Mesendoderm (in vitro differentiated cells): ENCODE data around the gene FBXO2.

ENCODE experiments used
- DNase-seq: peaks from one replicate; pipeline ENCODE4 v3.0.0; 2013
- H2AK5ac ChIP-seq: 2 replicates; pipeline ENCODE4 v1.6.1; 2013; ENCODE audit warnings: low read length, inconsistent platforms
- H2BK120ac ChIP-seq: 2 replicates; pipeline ENCODE4 v1.6.1; 2013; ENCODE audit warnings: low read depth, mild to moderate bottlenecking, low read length, moderate library complexity, mixed read lengths
- H2BK15ac ChIP-seq: replicated peaks from 2 replicates; pipeline ENCODE4 v1.6.1; 2013; ENCODE audit warnings: low read depth, mild to moderate bottlenecking, moderate library complexity
- H2BK5ac ChIP-seq: 2 replicates; pipeline ENCODE4 v1.6.1; 2013; ENCODE audit warnings: low read length, inconsistent platforms
- H3K18ac ChIP-seq: 2 replicates; pipeline ENCODE4 v1.6.1; 2013; ENCODE audit warnings: mild to moderate bottlenecking, low read length, mixed read lengths
- H3K23ac ChIP-seq: one replicate; pipeline ENCODE4 v1.6.1; 2013; ENCODE audit warnings: low read length
- H3K27ac ChIP-seq: 2 replicates; pipeline ENCODE4 v1.5.1; 2013; ENCODE audit warnings: low read depth, mild to moderate bottlenecking, inconsistent platforms, low read length, moderate library complexity
- H3K27me3 ChIP-seq: 2 replicates; pipeline ENCODE4 v1.6.1; 2013; ENCODE audit warnings: low read length, control low read depth, mild to moderate bottlenecking, inconsistent platforms; ENCODE audit not compliant: insufficient read depth, poor library complexity
- H3K36me3 ChIP-seq: 2 replicates; pipeline ENCODE4 v1.6.1; 2013; ENCODE audit warnings: low read length, inconsistent platforms; ENCODE audit not compliant: control insufficient read depth, insufficient read depth
- H3K4ac ChIP-seq: one replicate; pipeline ENCODE4 v1.6.1; 2013; ENCODE audit warnings: low read depth, mild to moderate bottlenecking, low read length, moderate library complexity
- H3K4me1 ChIP-seq: 2 replicates; pipeline ENCODE4 v1.6.1; 2013; ENCODE audit warnings: low read depth, low read length, inconsistent platforms; ENCODE audit not compliant: control insufficient read depth
- H3K4me2 ChIP-seq: 2 replicates; pipeline ENCODE4 v1.6.1; 2013; ENCODE audit warnings: low read length
- H3K4me3 ChIP-seq: 2 replicates; pipeline ENCODE4 v1.5.1; 2013; ENCODE audit warnings: mild to moderate bottlenecking, low read length
- H3K56ac ChIP-seq: one replicate; pipeline ENCODE4 v1.6.1; 2013; ENCODE audit warnings: low read length
- H3K79me1 ChIP-seq: 2 replicates; pipeline ENCODE4 v1.6.1; 2013; ENCODE audit warnings: low read length, inconsistent platforms
- H3K79me2 ChIP-seq: 2 replicates; pipeline ENCODE4 v1.6.1; 2013; ENCODE audit warnings: mild to moderate bottlenecking, low read length; ENCODE audit not compliant: control insufficient read depth, insufficient read depth
- H3K9ac ChIP-seq: 2 replicates; pipeline ENCODE4 v1.6.1; 2013; ENCODE audit warnings: low read length, inconsistent platforms
- H4K5ac ChIP-seq: one replicate; pipeline ENCODE4 v1.6.1; 2013; ENCODE audit warnings: low read length
- H4K8ac ChIP-seq: one replicate; pipeline ENCODE4 v1.6.1; 2013; ENCODE audit warnings: low read depth, mild to moderate bottlenecking, control low read depth, low read length, moderate library complexity
- WGBS: extraction: QIAGEN DNeasy Blood & Tissue Kit; methylation state at CpG from one replicate; pipeline ENCODE4 v1.1.7; 2013; ENCODE audit warnings: low lambda C conversion rate, missing lambda C conversion rate; ENCODE audit not compliant: insufficient coverage; ENCODE audit errors: extremely low coverage; 5-methylcytosine and 5-hydroxymethylcytosine counted together

FBXO2 gene

GRCh38 chr1:11678442-11678841 is 24.2 kb upstream of the FBXO2 start:
- Histone ChIP-seq H2BK5ac (no peak overlapping the region), H3K4me1 (peaks cover 6% of the 10 kb centered on the region), H2BK120ac (no peak overlapping the region), H3K18ac (no peak overlapping the region), H2BK15ac (no peak overlapping the region), H3K23ac (no peak overlapping the region), H4K5ac (no peak overlapping the region), H2AK5ac (no peak overlapping the region), H3K4me3 (no peak overlapping the region), H3K27ac (no peak overlapping the region), H3K9ac (no peak overlapping the region), H3K4me2 (no peak overlapping the region), H3K4ac (no peak overlapping the region), H4K8ac (no peak overlapping the region), H3K27me3 (no peaks in the 10 kb centered on the region), H3K36me3 (peaks cover 10% of the 10 kb centered on the region), H3K56ac (no peak overlapping the region), H3K79me1 (peaks cover 1% of the 10 kb centered on the region), H3K79me2 (peaks cover 2% of the 10 kb centered on the region)
- no CpG with 5 or more reads among the region's 2 CpGs for WGBS
- DNase-seq = no peak

GRCh38 chr1:11676386-11677103 is 22.3 kb upstream of the FBXO2 start:
- peaks cover 2% of the 10 kb centered on the region for H3K79me2 ChIP-seq
- no peaks in the 10 kb centered on the region for H3K27me3 ChIP-seq
- no peak overlapping the region for H3K9ac ChIP-seq
- no peak overlapping the region for H2BK120ac ChIP-seq
- H3K4me3 ChIP-seq = no peak overlapping the region
- no peak overlapping the region for H3K27ac ChIP-seq
- peaks cover under 1% of the 10 kb centered on the region for H3K4me1 ChIP-seq
- H3K36me3 ChIP-seq = peaks cover 11% of the 10 kb centered on the region
- no peak overlapping the region for H3K23ac ChIP-seq
- no peak overlapping the region for H3K4ac ChIP-seq
- DNase-seq = no peak
- H2AK5ac ChIP-seq = no peak overlapping the region
- H4K5ac ChIP-seq = no peak overlapping the region
- no CpG with 5 or more reads among the region's 10 CpGs for WGBS
- no peak overlapping the region for H3K56ac ChIP-seq
- no peak overlapping the region for H2BK15ac ChIP-seq
- H3K4me2 ChIP-seq = no peak overlapping the region
- no peak overlapping the region for H3K18ac ChIP-seq
- H4K8ac ChIP-seq = no peak overlapping the region
- peaks cover 1% of the 10 kb centered on the region for H3K79me1 ChIP-seq
- H2BK5ac ChIP-seq = no peak overlapping the region

GRCh38 chr1:11675325-11675724 is 21.1 kb upstream of the FBXO2 start:
- H4K5ac ChIP-seq = no peak overlapping the region
- H2AK5ac ChIP-seq = no peak overlapping the region
- no peak overlapping the region for H2BK15ac ChIP-seq
- peaks cover 11% of the 10 kb centered on the region for H3K36me3 ChIP-seq
- H3K23ac ChIP-seq = no peak overlapping the region
- no peak overlapping the region for H3K9ac ChIP-seq
- peaks cover 1% of the 10 kb centered on the region for H3K79me1 ChIP-seq
- no CpG with 5 or more reads among the region's 10 CpGs for WGBS
- H3K4me3 ChIP-seq = no peak overlapping the region
- no peak overlapping the region for H3K4me2 ChIP-seq
- H2BK5ac ChIP-seq = no peak overlapping the region
- no peaks in the 10 kb centered on the region for H3K27me3 ChIP-seq
- H3K79me2 ChIP-seq = peaks cover 2% of the 10 kb centered on the region
- no peak overlapping the region for H4K8ac ChIP-seq
- H3K4ac ChIP-seq = no peak overlapping the region
- no peak overlapping the region for H3K18ac ChIP-seq
- H3K4me1 ChIP-seq = no peaks in the 10 kb centered on the region
- no peak overlapping the region for H2BK120ac ChIP-seq
- no peak for DNase-seq
- H3K27ac ChIP-seq = no peak overlapping the region
- H3K56ac ChIP-seq = no peak overlapping the region

GRCh38 chr1:11674488-11674887 is 20.3 kb upstream of the FBXO2 start:
- H3K4ac ChIP-seq = no peak overlapping the region
- H2BK5ac ChIP-seq = no peak overlapping the region
- no peaks in the 10 kb centered on the region for H3K27me3 ChIP-seq
- H3K56ac ChIP-seq = no peak overlapping the region
- H3K18ac ChIP-seq = no peak overlapping the region
- WGBS = no CpG with 5 or more reads among the region's 14 CpGs
- no peak overlapping the region for H3K4me3 ChIP-seq
- H4K8ac ChIP-seq = no peak overlapping the region
- peaks cover 11% of the 10 kb centered on the region for H3K36me3 ChIP-seq
- H3K27ac ChIP-seq = no peak overlapping the region
- H3K4me2 ChIP-seq = no peak overlapping the region
- H3K9ac ChIP-seq = no peak overlapping the region
- no peak overlapping the region for H3K23ac ChIP-seq
- H2AK5ac ChIP-seq = no peak overlapping the region
- H2BK15ac ChIP-seq = no peak overlapping the region
- peaks cover 2% of the 10 kb centered on the region for H3K79me2 ChIP-seq
- peaks cover 1% of the 10 kb centered on the region for H3K79me1 ChIP-seq
- no peak overlapping the region for H2BK120ac ChIP-seq
- no peaks in the 10 kb centered on the region for H3K4me1 ChIP-seq
- H4K5ac ChIP-seq = no peak overlapping the region
- DNase-seq = no peak

GRCh38 chr1:11673089-11673769 is 19.0 kb upstream of the FBXO2 start:
- no CpG with 5 or more reads among the region's 14 CpGs for WGBS
- H3K9ac ChIP-seq = no peak overlapping the region
- H4K8ac ChIP-seq = no peak overlapping the region
- no peak overlapping the region for H2AK5ac ChIP-seq
- no peaks in the 10 kb centered on the region for H3K79me2 ChIP-seq
- no peak overlapping the region for H3K56ac ChIP-seq
- H2BK5ac ChIP-seq = no peak overlapping the region
- H3K27ac ChIP-seq = no peak overlapping the region
- no peaks in the 10 kb centered on the region for H3K4me1 ChIP-seq
- H3K27me3 ChIP-seq = no peaks in the 10 kb centered on the region
- no peak overlapping the region for H2BK15ac ChIP-seq
- DNase-seq = no peak
- no peak overlapping the region for H4K5ac ChIP-seq
- H3K79me1 ChIP-seq = no peaks in the 10 kb centered on the region
- H2BK120ac ChIP-seq = no peak overlapping the region
- no peak overlapping the region for H3K4me2 ChIP-seq
- peaks cover 11% of the 10 kb centered on the region for H3K36me3 ChIP-seq
- no peak overlapping the region for H3K4ac ChIP-seq
- H3K18ac ChIP-seq = no peak overlapping the region
- H3K23ac ChIP-seq = no peak overlapping the region
- no peak overlapping the region for H3K4me3 ChIP-seq
